NCI-H146 treated with DMSO at 0.1 percent for 48 hours (cell line): ENCODE data around the gene IREB2.

ENCODE experiments used
- DNase-seq: peaks from one replicate; lab custom pipeline; 2025; ENCODE audit not compliant: unreplicated experiment; lab: John Stamatoyannopoulos, UW

IREB2 gene

GRCh38 chr15:78406016-78406585 is 31.9 kb upstream of the IREB2 start:
- no peak for DNase-seq

GRCh38 chr15:78407608-78408354 is 30.2 kb upstream of the IREB2 start:
- no peak for DNase-seq

- no peak for DNase-seq
Observed at GRCh38 chr15:78408355-78408640, 29.7 kb upstream of the IREB2 start.

- no peak for DNase-seq
Observed at GRCh38 chr15:78408961-78409360, 29.1 kb upstream of the IREB2 start.

GRCh38 chr15:78411061-78411460 is 27.0 kb upstream of the IREB2 start:
- no peak for DNase-seq

- no peak for DNase-seq
Observed at GRCh38 chr15:78414621-78415250, 23.3 kb upstream of the IREB2 start.

- peak; percentile 77 for DNase-seq
Observed at GRCh38 chr15:78415284-78415683, 22.7 kb upstream of the IREB2 start.

GRCh38 chr15:78417754-78418630 is 20.0 kb upstream of the IREB2 start:
- DNase-seq, result no peak

GRCh38 chr15:78418686-78419085 is 19.3 kb upstream of the IREB2 start:
- no peak for DNase-seq

GRCh38 chr15:78419367-78419766 is 18.6 kb upstream of the IREB2 start:
- no peak for DNase-seq

GRCh38 chr15:78420220-78420619 is 17.8 kb upstream of the IREB2 start:
- DNase-seq, result no peak

GRCh38 chr15:78420766-78421165 is 17.2 kb upstream of the IREB2 start:
- no peak for DNase-seq

GRCh38 chr15:78421238-78421965 is 16.6 kb upstream of the IREB2 start:
- no peak for DNase-seq

GRCh38 chr15:78422571-78423340 is 15.3 kb upstream of the IREB2 start:
- peak; percentile 39 for DNase-seq

- no peak for DNase-seq
Observed at GRCh38 chr15:78424673-78425072, 13.3 kb upstream of the IREB2 start.

GRCh38 chr15:78425643-78426042 is 12.4 kb upstream of the IREB2 start:
- DNase-seq, result no peak

- DNase-seq, result no peak
Observed at GRCh38 chr15:78426300-78426699, 11.7 kb upstream of the IREB2 start.

- DNase-seq, result no peak
Observed at GRCh38 chr15:78427953-78428352, 10.1 kb upstream of the IREB2 start.

GRCh38 chr15:78429477-78429876 is 8.5 kb upstream of the IREB2 start:
- DNase-seq, result no peak

GRCh38 chr15:78431955-78432354 is 6.1 kb upstream of the IREB2 start:
- DNase-seq, result no peak
